ENCODE data around the gene B4GALT5. TPM values are rescaled to one million over a fixed set of nuclear protein-coding genes. Genes with fewer than 3 reads are reported as not detected.

The B4GALT5 gene
- polyA plus RNA-seq, 1 of the 3 experiments (the other 2 are of a cell fraction) = 35.1 TPM

DNA sequence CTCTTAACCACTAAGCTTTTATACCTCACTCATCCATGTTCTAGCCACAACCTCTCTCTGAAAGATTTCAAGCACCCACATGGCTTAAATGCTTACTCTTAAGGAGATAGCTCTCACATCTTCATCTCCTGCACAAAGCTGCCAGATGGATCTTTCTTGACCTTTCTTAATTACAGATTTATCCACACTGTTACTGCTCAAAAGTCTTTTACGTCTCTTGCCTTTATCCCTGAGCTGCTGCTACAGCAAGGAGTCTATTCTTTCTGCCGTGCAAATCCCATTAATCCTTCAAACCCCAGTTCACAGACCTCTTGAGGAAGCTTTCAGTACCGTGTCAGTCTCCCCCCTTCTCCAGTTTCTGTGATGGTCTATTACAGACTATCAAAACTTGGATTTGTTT, 54.6 kb downstream of the B4GALT5 start:
- Histone ChIP-seq H3K27me3 (ENCODE audit: insufficient read depth) (no peaks in the 10 kb centered on the region), H3K79me2 (ENCODE audit: insufficient read depth) (peaks cover 71% of the 10 kb centered on the region), H3K4me3 (ENCODE audit: low read depth in 2 of 2, low read length in 1 of 2) (no peak overlapping the region), H3K27ac (ENCODE audit: low read depth in 2 of 2, low read length in 1 of 2) (no peak overlapping the region), H4K20me1 (ENCODE audit: insufficient read depth) (peaks cover 64% of the 10 kb centered on the region), H3K9me3 (no peaks in the 10 kb centered on the region), H3K4me2 (no peak overlapping the region), H3K4me1 (ENCODE audit: control insufficient read depth in 1 of 2, insufficient read depth in 2 of 2, low read depth in 1 of 2, low read length in 1 of 2) (peaks cover 8 to 11% of the 10 kb centered on the region in 2 experiments; a peak in 2 of 4 replicates), H2AFZ (ENCODE audit: low read depth) (no peak overlapping the region), H3K9ac (no peak overlapping the region), H3F3A (replicated peaks; ENCODE audit: insufficient read depth) (no peaks in the 10 kb centered on the region), H3K9me2 (no peaks in the 10 kb centered on the region), H3K36me3 (replicated peaks in 1 of 2; ENCODE audit: control insufficient read depth in 1 of 2, insufficient read depth in 2 of 2, low read length in 1 of 2) (peaks cover 12 to 18% of the 10 kb centered on the region in 2 experiments)
- DNase-seq = no peak
- no peak for TF ChIP-seq FOSL2 (IDR thresholded peaks at IDR 0.05; ENCODE audit: borderline replicate concordance, low read depth)
- no peak for TF ChIP-seq TCF12 (IDR thresholded peaks at IDR 0.05)
- TF ChIP-seq TAF1 (IDR thresholded peaks at IDR 0.05; ENCODE audit: borderline replicate concordance, low read depth, low read length) = no peak
- TF ChIP-seq RCOR1 (IDR thresholded peaks at IDR 0.05; ENCODE audit: low read length) = no peak
- TF ChIP-seq, protein P1, sequence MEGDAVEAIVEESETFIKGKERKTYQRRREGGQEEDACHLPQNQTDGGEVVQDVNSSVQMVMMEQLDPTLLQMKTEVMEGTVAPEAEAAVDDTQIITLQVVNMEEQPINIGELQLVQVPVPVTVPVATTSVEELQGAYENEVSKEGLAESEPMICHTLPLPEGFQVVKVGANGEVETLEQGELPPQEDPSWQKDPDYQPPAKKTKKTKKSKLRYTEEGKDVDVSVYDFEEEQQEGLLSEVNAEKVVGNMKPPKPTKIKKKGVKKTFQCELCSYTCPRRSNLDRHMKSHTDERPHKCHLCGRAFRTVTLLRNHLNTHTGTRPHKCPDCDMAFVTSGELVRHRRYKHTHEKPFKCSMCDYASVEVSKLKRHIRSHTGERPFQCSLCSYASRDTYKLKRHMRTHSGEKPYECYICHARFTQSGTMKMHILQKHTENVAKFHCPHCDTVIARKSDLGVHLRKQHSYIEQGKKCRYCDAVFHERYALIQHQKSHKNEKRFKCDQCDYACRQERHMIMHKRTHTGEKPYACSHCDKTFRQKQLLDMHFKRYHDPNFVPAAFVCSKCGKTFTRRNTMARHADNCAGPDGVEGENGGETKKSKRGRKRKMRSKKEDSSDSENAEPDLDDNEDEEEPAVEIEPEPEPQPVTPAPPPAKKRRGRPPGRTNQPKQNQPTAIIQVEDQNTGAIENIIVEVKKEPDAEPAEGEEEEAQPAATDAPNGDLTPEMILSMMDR (IDR thresholded peaks at IDR 0.05) = no peak
- no peak for TF ChIP-seq JUND (IDR thresholded peaks at IDR 0.05)
- no peak for TF ChIP-seq YY1 (IDR thresholded peaks at IDR 0.05; ENCODE audit: low read depth)
- no peak for TF ChIP-seq RAD21 (IDR thresholded peaks at IDR 0.05; ENCODE audit: low read length)
- no peak for TF ChIP-seq FOXJ3 (CRISPR knock-in tag; IDR thresholded peaks at IDR 0.05)
- no peak for TF ChIP-seq ELF1 (IDR thresholded peaks at IDR 0.05)
- no peak for TF ChIP-seq TEAD4 (IDR thresholded peaks at IDR 0.05; ENCODE audit: borderline replicate concordance, insufficient read depth)
- no peak for TF ChIP-seq NRF1 (IDR thresholded peaks at IDR 0.05; ENCODE audit: low read depth, low read length)
- no peak for TF ChIP-seq GATA2 (CRISPR knock-in tag; IDR thresholded peaks at IDR 0.05)
- TF ChIP-seq RXRA (IDR thresholded peaks at IDR 0.05; ENCODE audit: borderline replicate concordance, low read depth) = no peak
- no peak for TF ChIP-seq SMC3 (IDR thresholded peaks at IDR 0.05; ENCODE audit: low read depth, low read length)
- no peak for TF ChIP-seq MEF2A (IDR thresholded peaks at IDR 0.05; ENCODE audit: borderline replicate concordance, low read depth)
- no peak for TF ChIP-seq EZH2phosphoT487 (IDR thresholded peaks at IDR 0.05; ENCODE audit: borderline replicate concordance, low read depth)
- TF ChIP-seq, protein P2, sequence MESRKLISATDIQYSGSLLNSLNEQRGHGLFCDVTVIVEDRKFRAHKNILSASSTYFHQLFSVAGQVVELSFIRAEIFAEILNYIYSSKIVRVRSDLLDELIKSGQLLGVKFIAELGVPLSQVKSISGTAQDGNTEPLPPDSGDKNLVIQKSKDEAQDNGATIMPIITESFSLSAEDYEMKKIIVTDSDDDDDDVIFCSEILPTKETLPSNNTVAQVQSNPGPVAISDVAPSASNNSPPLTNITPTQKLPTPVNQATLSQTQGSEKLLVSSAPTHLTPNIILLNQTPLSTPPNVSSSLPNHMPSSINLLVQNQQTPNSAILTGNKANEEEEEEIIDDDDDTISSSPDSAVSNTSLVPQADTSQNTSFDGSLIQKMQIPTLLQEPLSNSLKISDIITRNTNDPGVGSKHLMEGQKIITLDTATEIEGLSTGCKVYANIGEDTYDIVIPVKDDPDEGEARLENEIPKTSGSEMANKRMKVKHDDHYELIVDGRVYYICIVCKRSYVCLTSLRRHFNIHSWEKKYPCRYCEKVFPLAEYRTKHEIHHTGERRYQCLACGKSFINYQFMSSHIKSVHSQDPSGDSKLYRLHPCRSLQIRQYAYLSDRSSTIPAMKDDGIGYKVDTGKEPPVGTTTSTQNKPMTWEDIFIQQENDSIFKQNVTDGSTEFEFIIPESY (IDR thresholded peaks at IDR 0.05; ENCODE audit: borderline replicate concordance, low read depth) = no peak
- TF ChIP-seq FOXM1 (IDR thresholded peaks at IDR 0.05; ENCODE audit: low read depth) = no peak
- TF ChIP-seq RFX5 (IDR thresholded peaks at IDR 0.05; ENCODE audit: low read length) = no peak
- POLR2A ChIA-PET = interaction anchor here (1.1 kb wide), 1 partner anchor 8 kb away, joined by 3 read pairs; no protein-coding TSS in a partner anchor
- WGBS (ENCODE audit: low lambda C conversion rate) = 95% methylated on average over 3 of the region's 3 CpGs
- CTCF ChIA-PET = interaction anchor here (0.8 to 1.1 kb wide), 3 partner anchors 10 to 32 kb away, joined by 3 to 4 read pairs (median 3); no protein-coding TSS in a partner anchor

All from SK-N-SH (cell line).